GM19467 (cell line): ENCODE data around the gene RPS18.
"Not testable (repeated sequence)": the region's sequence is repeated elsewhere in the genome, so short reads cannot be mapped to it uniquely, and the experiment has no call there.

Source experiments
- ATAC-seq: cut with Tn5 transposase; IDR thresholded peaks from one replicate; pipeline ENCODE4 v1.9.1; 2021; ENCODE audit warnings: mild to moderate bottlenecking, moderate library complexity; ENCODE audit not compliant: unreplicated experiment

The RPS18 gene

GRCh38 chr6:33271468-33272274 is at the start of gene RPS18, which contains the start of gene VPS52:
RPS18 (plus strand) TSS chr6:33272075; CDS start chr6:33272120, 45 bp downstream.
VPS52 (minus strand) TSS chr6:33271876; CDS start chr6:33271675, 201 bp downstream.
- ATAC-seq = peak; percentile 79

GRCh38 chr6:33226503-33227120 is 45.3 kb upstream of the RPS18 start:
- not testable (repeated sequence) for ATAC-seq

- no peak for ATAC-seq
Observed at GRCh38 chr6:33235221-33235634, 36.6 kb upstream of the RPS18 start.

GRCh38 chr6:33236328-33236727 is 35.5 kb upstream of the RPS18 start:
- ATAC-seq = no peak

- ATAC-seq = no peak
Observed at GRCh38 chr6:33236852-33237251, 35.0 kb upstream of the RPS18 start.

- no peak for ATAC-seq
Observed at GRCh38 chr6:33237741-33238140, 34.1 kb upstream of the RPS18 start.

- ATAC-seq = no peak
Observed at GRCh38 chr6:33241968-33242367, 29.9 kb upstream of the RPS18 start.

- no peak for ATAC-seq
Observed at GRCh38 chr6:33243476-33243875, 28.4 kb upstream of the RPS18 start.

- ATAC-seq = no peak
Observed at GRCh38 chr6:33247977-33248642, 23.8 kb upstream of the RPS18 start.

- ATAC-seq = peak; percentile 0
Observed at GRCh38 chr6:33248643-33248931, 23.3 kb upstream of the RPS18 start.

- peak; percentile 86 for ATAC-seq
Observed at GRCh38 chr6:33248932-33249731, 22.7 kb upstream of the RPS18 start.

GRCh38 chr6:33249732-33250630 is 21.9 kb upstream of the RPS18 start:
- no peak for ATAC-seq

- no peak for ATAC-seq
Observed at GRCh38 chr6:33250731-33251130, 21.1 kb upstream of the RPS18 start.

- no peak for ATAC-seq
Observed at GRCh38 chr6:33251395-33252012, 20.4 kb upstream of the RPS18 start.

GRCh38 chr6:33252759-33253158 is 19.1 kb upstream of the RPS18 start:
- ATAC-seq = no peak

- no peak for ATAC-seq
Observed at GRCh38 chr6:33254591-33254990, 17.3 kb upstream of the RPS18 start.

GRCh38 chr6:33259032-33259431 is 12.8 kb upstream of the RPS18 start:
- no peak for ATAC-seq

GRCh38 chr6:33262490-33262889 is 9.4 kb upstream of the RPS18 start:
- ATAC-seq = not testable (repeated sequence)

- ATAC-seq = no peak
Observed at GRCh38 chr6:33264015-33264414, 7.9 kb upstream of the RPS18 start.

- ATAC-seq = no peak
Observed at GRCh38 chr6:33271117-33271467, 783 bp upstream of the RPS18 start.
